Stimulated activated CD8-positive, alpha-beta memory T cell treated with anti-CD3 and anti-CD28 coated beads, Interleukin-2, amount 100 ng/mL, for 48 hours (primary cell): ENCODE results near the gene SUN2.
A peak's percentile ranks its signal among the peaks of the same experiment; 100 is the strongest.

Experiments used
- DNase-seq, 2 donors: peaks; one replicate each; pipeline ENCODE4 v3.0.0-alpha.2; 2020; ENCODE audit warnings: low read depth in 2 of 2

The SUN2 gene

DNA sequence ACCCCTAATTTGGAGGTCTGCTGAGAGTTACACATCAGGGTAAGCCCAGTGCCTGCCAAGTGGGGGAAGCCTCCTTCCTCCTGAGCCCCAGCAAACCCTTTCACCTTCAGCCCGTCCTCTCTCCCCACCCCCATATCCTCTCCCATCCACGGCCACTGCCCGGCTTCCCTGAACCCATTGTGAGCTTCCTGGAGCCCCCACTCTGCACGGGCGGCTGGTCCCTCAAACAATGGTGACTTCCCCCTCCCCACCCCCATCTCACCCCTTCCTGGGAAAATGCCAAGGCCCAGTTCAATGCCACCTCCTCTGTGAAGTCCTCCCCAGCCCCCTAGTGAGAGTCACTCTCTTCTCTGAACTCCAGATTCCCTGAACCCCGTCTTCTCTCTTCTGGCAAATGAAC lies 20.3 kb upstream of the SUN2 start:
- no peak for DNase-seq

DNA sequence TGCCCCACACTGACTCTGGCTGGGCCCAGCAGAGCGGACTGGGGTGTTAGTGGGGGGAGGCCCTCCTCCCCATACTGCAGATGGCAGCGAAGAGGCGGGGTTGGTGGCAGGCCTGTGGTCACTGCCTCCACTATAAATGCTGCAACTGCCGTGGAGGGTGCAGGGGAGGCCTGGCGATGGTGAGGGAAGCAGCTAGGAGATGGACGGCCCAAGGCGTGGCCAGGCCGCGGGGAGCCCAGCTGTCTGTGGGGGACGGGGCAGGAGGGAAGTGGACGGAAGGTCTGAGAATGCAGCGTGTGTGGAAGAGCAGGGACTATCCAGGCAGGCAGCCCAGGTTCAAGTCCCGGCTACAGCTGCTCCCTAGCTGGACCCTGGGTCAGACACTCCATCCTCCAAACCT lies 19.9 kb upstream of the SUN2 start:
- no peak for DNase-seq

- DNase-seq = no peak
Measured at GRCh38 chr22:38774496-38775166, 18.8 kb upstream of the SUN2 start.

DNA sequence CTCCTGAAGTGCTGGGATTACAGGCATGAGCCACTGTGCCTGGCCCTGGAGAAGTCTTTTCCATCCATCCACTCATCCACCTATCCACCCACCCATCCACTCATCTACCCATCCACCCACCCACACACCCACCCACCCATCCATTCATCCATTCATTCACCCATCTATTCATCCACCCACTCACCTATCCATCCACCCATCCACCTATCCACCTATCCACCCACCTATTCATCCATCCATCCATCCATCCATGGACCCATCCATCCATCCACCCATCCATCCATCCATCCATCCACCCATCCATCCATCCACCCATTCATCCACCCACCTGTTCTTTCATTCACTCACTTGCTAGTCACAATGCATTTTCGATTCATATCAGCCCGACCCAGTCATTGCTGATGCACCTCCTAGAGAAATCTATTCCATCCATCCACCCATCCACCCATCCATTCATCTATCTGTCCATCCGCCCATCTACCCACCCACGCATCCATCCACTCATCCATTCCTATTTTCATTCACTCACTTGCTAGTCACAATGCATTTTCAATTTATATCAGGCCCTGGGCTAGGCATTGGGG lies 17.7 kb upstream of the SUN2 start:
- DNase-seq = no peak

DNA sequence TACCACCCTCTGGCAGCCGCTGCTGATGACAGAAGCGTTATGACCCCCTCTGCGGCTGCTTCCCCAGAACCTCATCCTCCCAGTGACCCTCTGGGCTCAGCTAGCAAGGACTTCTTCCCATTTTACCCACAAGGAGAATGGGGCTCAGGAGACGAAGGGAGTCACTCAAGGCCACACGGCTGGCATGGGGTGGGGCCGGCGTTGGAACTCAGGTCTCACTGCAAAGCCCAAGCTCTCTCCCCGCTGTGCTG lies 16.8 kb upstream of the SUN2 start:
- DNase-seq = no peak

DNA sequence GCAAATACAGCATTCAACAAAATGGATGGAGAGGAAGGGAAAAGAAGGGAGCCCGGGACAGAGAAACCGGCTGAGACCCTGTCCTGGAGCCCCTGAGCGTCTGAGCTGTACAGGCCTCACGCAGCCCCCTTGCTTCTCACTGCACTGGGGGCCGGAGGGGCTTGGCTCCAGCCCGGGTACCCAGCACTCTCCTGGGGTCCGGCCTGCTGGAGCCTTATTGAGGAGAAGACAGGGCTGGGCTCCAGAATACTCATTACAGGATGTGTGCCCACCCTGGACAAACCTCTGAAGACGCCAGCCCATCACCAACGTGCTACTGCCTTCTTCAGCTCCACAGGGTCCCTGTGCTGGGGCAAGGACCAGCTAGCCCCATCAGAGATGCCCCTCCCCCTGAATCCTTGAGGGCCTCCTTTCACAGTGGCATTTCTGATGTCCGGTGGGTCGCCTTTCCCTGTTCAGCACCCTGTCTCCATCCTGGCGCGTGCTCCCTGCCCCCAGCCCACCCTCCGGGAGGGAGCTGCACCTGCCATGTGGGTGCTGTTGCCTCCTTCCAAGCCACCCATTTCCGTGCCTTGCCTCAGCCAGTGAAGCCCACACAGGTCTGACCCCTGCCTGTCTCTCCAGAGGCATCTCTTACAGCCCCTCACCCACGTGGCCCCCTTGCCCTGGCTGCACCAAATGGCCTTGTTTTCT lies 14.6 kb upstream of the SUN2 start:
- no peak for DNase-seq

GRCh38 chr22:38768036-38768435 lies 12.2 kb upstream of the SUN2 start:
- no peak for DNase-seq

DNA sequence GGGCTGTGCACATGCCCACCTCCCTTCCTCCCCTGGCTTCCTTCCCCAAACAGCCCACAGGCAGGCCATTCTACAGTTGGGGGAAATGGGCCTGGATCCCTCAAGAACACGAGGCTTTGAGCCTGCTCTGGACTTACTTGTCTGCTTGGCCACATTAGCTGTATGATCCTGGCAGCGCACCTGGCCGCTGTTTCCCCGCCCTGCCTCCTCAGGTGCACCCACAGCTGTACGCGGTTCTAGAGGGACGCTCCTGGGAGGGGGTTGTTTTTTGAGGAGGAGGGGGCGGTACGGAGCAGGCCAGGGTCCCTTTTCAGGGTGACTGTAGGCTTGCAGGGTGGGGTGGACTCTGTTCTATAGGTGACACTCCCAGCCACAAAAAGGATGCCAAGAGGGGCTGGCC lies 11.5 kb upstream of the SUN2 start:
- DNase-seq = no peak

DNA sequence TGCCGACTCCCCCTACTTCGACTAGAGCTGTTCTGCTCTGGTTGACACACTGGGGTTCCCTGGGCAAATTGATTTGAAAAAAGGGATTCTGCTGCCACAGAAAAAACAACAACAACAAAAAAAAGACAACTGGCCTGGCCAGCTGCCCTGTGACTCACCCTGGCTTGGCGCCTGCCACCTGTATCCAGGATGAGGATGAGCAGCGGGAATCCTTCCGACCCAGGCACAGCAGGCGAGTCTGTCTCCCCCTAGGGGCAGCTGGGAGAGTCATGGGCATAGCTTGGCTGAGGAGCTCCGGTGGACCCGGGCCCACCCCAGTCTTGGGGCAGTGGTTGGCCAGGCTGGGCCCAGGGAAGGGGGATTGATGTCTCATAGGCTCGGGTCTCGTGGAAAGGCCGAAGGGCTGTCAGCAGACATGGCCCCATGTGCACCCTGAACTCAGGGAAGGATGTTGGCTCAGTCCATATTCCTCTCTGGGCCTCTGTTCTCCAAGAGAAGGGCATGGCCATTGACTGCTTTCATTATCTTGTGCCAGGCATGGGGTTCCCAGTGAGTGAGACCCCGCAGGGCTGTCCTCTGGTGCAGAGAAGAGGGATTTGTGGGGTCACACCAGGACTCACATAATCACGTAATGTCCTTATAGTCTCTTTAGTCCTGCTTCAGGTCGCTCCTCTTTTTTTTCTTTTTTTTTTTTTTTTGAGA lies 10.4 kb upstream of the SUN2 start:
- no peak for DNase-seq

GRCh38 chr22:38762551-38762983 lies 6.8 kb upstream of the SUN2 start:
- no peak for DNase-seq

- DNase-seq = no peak
Measured at GRCh38 chr22:38761202-38762162, 5.7 kb upstream of the SUN2 start.

- DNase-seq = no peak
Measured at GRCh38 chr22:38760477-38761201, 4.8 kb upstream of the SUN2 start.

DNA sequence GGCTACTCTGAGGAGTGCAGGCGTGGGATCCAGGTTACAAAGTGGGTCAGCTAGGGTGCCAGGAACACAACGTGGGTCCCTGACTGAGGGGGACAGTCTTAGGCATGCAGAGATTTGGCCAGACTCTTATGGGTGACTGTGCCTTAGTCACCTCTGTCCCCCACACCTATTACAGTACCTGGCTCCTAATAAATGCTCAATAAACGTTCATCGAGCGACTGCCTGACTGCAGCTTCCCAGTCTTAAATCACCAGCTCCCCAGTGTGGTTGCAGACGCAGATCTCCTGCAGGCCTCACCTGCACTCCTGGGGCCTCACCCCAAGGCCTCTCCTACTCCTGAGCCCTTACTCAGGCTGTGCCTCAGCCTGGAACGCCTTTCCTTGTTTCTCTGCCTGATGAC lies 3.2 kb upstream of the SUN2 start:
- DNase-seq = no peak

- peak; percentile 52 to 63 for DNase-seq
Measured at GRCh38 chr22:38758276-38758945, 2.6 kb upstream of the SUN2 start.

DNA sequence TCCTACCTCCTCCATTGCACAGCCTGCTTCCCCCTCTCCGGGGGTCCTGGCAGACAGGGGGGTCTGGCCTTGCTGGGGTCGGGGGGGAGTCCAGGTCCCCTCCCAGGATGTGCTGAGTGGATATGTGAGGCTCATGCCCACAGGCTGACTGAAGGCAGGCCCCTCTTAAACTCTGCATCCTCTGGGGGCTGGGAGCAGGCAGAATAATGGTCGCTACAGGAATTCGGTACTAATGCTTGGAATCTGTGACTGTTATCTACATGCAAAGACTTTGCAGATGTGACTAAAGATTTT lies 1.6 kb upstream of the SUN2 start:
- no peak for DNase-seq

- no peak for DNase-seq
Measured at GRCh38 chr22:38756711-38757463, 1.1 kb upstream of the SUN2 start.

GRCh38 chr22:38755155-38755910 lies 465 bp downstream of the SUN2 start:
- DNase-seq = peak; percentile 45 to 52

- DNase-seq = no peak
Measured at GRCh38 chr22:38754751-38755154, 1.0 kb downstream of the SUN2 start.
